Right lobe of liver (tissue), 6 donors: ENCODE measurements around the gene PRPSAP2. TPM values are rescaled to one million over a fixed set of nuclear protein-coding genes. Genes with fewer than 3 reads are reported as not detected.
A peak's percentile ranks its signal among the peaks of the same experiment; 100 is the strongest.

Experiments used
- ATAC-seq, 4 donors: fragments of 200-7000 bp; cut with Tn5 transposase; one replicate each; pipeline ENCODE4 v1.9.1; 2020; ENCODE audit warnings: mild to moderate bottlenecking in 4 of 4, moderate library complexity in 4 of 4
- DNase-seq, 3 donors: peaks; one replicate each; pipeline ENCODE4 v3.0.0-alpha.2; 2020
- H3K27ac ChIP-seq, 3 donors: fragments of 200-600 bp; one replicate each; pipeline ENCODE4 v1.8.0; 2022
- H3K27me3 ChIP-seq, 2 donors: fragments of 200-600 bp; one replicate each; pipeline ENCODE4 v1.8.0; 2022
- H3K36me3 ChIP-seq, 4 donors: fragments of 200-600 bp; sonication (generic) in 1 of 4; one replicate each; pipeline versions ENCODE4 v1.5.1 to v1.8.0; 2017 to 2022; ENCODE audit warnings: control low read depth in 1 of 4
- H3K4me1 ChIP-seq, 4 donors: fragments of 200-600 bp; sonication (generic) in 1 of 4; one replicate each; pipeline versions ENCODE4 v1.5.1 to v1.8.0; 2017 to 2022; ENCODE audit warnings: control low read depth in 1 of 4
- H3K4me3 ChIP-seq, 3 donors: fragments of 200-600 bp; one replicate each; pipeline ENCODE4 v1.8.0; 2022
- H3K9me3 ChIP-seq, 4 donors: fragments of 200-600 bp; sonication (generic) in 1 of 4; one replicate each; pipeline versions ENCODE4 v1.5.1 to v1.8.0; 2017 to 2022; ENCODE audit warnings: control low read depth in 1 of 4
- CTCF ChIP-seq, 4 donors: fragments of 200-600 bp in 3 of 4; fragments of 450-650 bp in 1 of 4; IDR thresholded peaks; one replicate each; pipeline versions ENCODE4 v1.5.1 to v1.8.0; 2016 to 2022; ENCODE audit warnings: antibody characterized with exemption in 4 of 4, mild to moderate bottlenecking in 2 of 4
- POLR2A ChIP-seq: fragments of 450-650 bp; IDR thresholded peaks from one replicate; pipeline ENCODE4 v1.6.1; 2017; ENCODE audit warnings: antibody characterized with exemption, mild to moderate bottlenecking
- WGBS: methylation state at CpG from one replicate; pipeline ENCODE4 v1.1.6; 2018; ENCODE audit warnings: low coverage, low lambda C conversion rate; ENCODE audit not compliant: insufficient coverage; ENCODE audit errors: missing lambda C conversion rate; 5-methylcytosine and 5-hydroxymethylcytosine counted together
- intact Hi-C, 2 donors: fragments of 100-400 bp; cut with DNase I; formaldehyde crosslinking; loops; one replicate each; pipeline versions ENCODE4 v1.11.2 to v1.14.1; 2022
- total RNA-seq, 6 experiments: library from RNA; depleted of rRNA in 2 of 6; stranded (reverse); fragments of >200 nt in 2 of 6; fragmentation: NEBNext Ultra II Directional in 3 of 6; extraction: Animal tissue kit (Norgen Biotek cat#: 25700) in 3 of 6; gene quantifications; one replicate each; pipeline versions ENCODE4 v1.1.0 to v1.2.4, GENCODE V29; 2016 to 2023
- donor health status: DM: no; HTN: yes; CAD: no.
- donor health status: DM: no; HTN: no; CAD: no.
- donor health status: DM: no; HTN: no; CAD: no.
- donor health status: DM: no; HTN: yes; CAD: no.
- donor health status: DM: no; HTN: yes; CAD: no.

PRPSAP2 gene
- total RNA-seq, 6 experiments from 2014 or later: 15.8 to 19.7 (median 16.6) TPM

GRCh38 chr17:18960241-18960665, 102.3 kb downstream of the PRPSAP2 start:
- no peak for DNase-seq
- no peak for TF ChIP-seq CTCF (IDR thresholded peaks at IDR 0.05)
- no peak for TF ChIP-seq POLR2A
- no peak overlapping the region for H3K27ac ChIP-seq
- no peak for ATAC-seq
- H3K4me1 ChIP-seq: no peaks in the 10 kb centered on the region
- H3K27me3 ChIP-seq: no peaks in the 10 kb centered on the region
- no peak overlapping the region for H3K4me3 ChIP-seq
- H3K9me3 ChIP-seq: no peaks in the 10 kb centered on the region
- WGBS: no CpG with 5 or more reads among the region's 15 CpGs
- intact Hi-C loops: no loop called here
- no peaks in the 10 kb centered on the region for H3K36me3 ChIP-seq

GRCh38 chr17:18960803-18961511, 103.0 kb downstream of the PRPSAP2 start:
- Histone ChIP-seq H3K4me3 (no peak overlapping the region), H3K27ac (no peak overlapping the region), H3K27me3 (no peaks in the 10 kb centered on the region), H3K4me1 (no peaks in the 10 kb centered on the region), H3K36me3 (no peaks in the 10 kb centered on the region), H3K9me3 (no peaks in the 10 kb centered on the region)
- peak; percentile 83 to 87 (median 86) for DNase-seq
- ATAC-seq: peak; percentile 85 to 96 (median 90)
- WGBS: 5% methylated on average over 6 of the region's 17 CpGs
- intact Hi-C loops: no loop called here
- TF ChIP-seq CTCF (IDR thresholded peaks at IDR 0.05) (peak; percentile 94 to 98 (median 96)), POLR2A (no peak)

GRCh38 chr17:18961634-18962493, 103.9 kb downstream of the PRPSAP2 start:
- intact Hi-C loops: no loop called here
- no peaks in the 10 kb centered on the region for H3K36me3 ChIP-seq
- no peak overlapping the region for H3K27ac ChIP-seq
- H3K4me1 ChIP-seq: no peaks in the 10 kb centered on the region
- TF ChIP-seq POLR2A (no peak), CTCF (IDR thresholded peaks at IDR 0.05) (no peak)
- ATAC-seq (peak in 1 of 4 donors; percentile 36), DNase-seq (peak in 1 of 3 donors; percentile 44)
- no peak overlapping the region for H3K4me3 ChIP-seq
- H3K27me3 ChIP-seq: no peaks in the 10 kb centered on the region
- 65% methylated on average over 4 of the region's 16 CpGs for WGBS
- no peaks in the 10 kb centered on the region for H3K9me3 ChIP-seq

GRCh38 chr17:18962494-18962815, 104.5 kb downstream of the PRPSAP2 start:
- Histone ChIP-seq H3K9me3 (no peaks in the 10 kb centered on the region), H3K4me1 (no peaks in the 10 kb centered on the region), H3K36me3 (no peaks in the 10 kb centered on the region), H3K4me3 (no peak overlapping the region), H3K27me3 (no peaks in the 10 kb centered on the region), H3K27ac (no peak overlapping the region)
- TF ChIP-seq POLR2A (no peak), CTCF (IDR thresholded peaks at IDR 0.05) (no peak)
- 47% methylated on average over 5 of the region's 6 CpGs for WGBS
- ATAC-seq (peak in 1 of 4 donors; percentile 3), DNase-seq (peak in 2 of 3 donors; percentile 14 to 43)
- intact Hi-C loops: no loop called here
